Measurements from ENCODE around the gene VSTM2B.

- TF ChIP-seq POLR2A (IDR thresholded peaks at IDR 0.05) = no peak
- no peak for TF ChIP-seq CTCF (IDR thresholded peaks at IDR 0.05 in 8 of 11, conservative IDR thresholded peaks at IDR 0.05 in 3 of 11)
These were observed 52.6 kb downstream of the VSTM2B start for GRCh38 chr19:29578349-29578748.

All from spleen (tissue), 7 donors.